Mesodermal cell (in vitro differentiated cells): ENCODE data around the gene PPP3CA.

Experiments used
- H3K27ac ChIP-seq: 2 replicates; pipeline ENCODE4 v1.7.0; 2013; ENCODE audit warnings: mild to moderate bottlenecking, low read depth, low read length, moderate library complexity; ENCODE audit not compliant: severe bottlenecking
- H3K36me3 ChIP-seq: 2 replicates; pipeline ENCODE4 v1.7.1; 2013; ENCODE audit warnings: mild to moderate bottlenecking, low read length, moderate library complexity; ENCODE audit not compliant: control insufficient read depth, insufficient read depth
- H3K4me1 ChIP-seq: one replicate; pipeline ENCODE4 v1.7.1; 2013; ENCODE audit warnings: mild to moderate bottlenecking, low read length; ENCODE audit not compliant: insufficient read depth, control insufficient read depth, poor library complexity, severe bottlenecking
- H3K4me3 ChIP-seq: 2 replicates; pipeline ENCODE4 v1.7.0; 2013; ENCODE audit warnings: low read length, control low read depth, mild to moderate bottlenecking; ENCODE audit not compliant: insufficient read depth, poor library complexity, severe bottlenecking; ENCODE audit errors: extremely low read depth
- H3K9me3 ChIP-seq: 2 replicates; pipeline ENCODE4 v1.7.1; 2013; ENCODE audit warnings: mild to moderate bottlenecking, low read length, moderate library complexity; ENCODE audit not compliant: control insufficient read depth
- WGBS, 2 experiments: methylation state at CpG; one replicate each; pipeline ENCODE4 v1.1.5; 2013; ENCODE audit warnings: missing lambda C conversion rate in 2 of 2; ENCODE audit not compliant: insufficient coverage in 2 of 2; 5-methylcytosine and 5-hydroxymethylcytosine counted together

The PPP3CA gene

DNA sequence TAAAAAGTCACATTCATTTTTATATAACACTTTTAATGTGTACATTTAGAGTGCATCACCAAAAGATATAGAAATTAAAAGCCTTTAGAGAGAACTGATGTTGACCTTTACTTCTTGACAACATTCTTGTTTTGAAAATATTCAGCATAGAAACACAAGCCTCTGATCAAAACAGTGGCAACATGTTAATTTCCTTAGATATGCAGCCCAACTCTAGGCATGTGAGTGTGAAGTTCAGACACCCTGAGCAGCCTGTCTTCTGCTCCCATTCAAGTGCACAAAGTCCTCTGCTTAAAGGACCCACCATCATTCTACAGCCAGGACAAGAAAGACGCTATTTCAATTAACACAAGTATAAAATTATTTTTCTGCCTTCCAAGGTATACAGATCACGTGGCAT is 60.0 kb downstream of the PPP3CA start:
- Histone ChIP-seq H3K4me1 (peaks cover 12% of the 10 kb centered on the region), H3K4me3 (no peak overlapping the region), H3K9me3 (no peaks in the 10 kb centered on the region), H3K36me3 (no peaks in the 10 kb centered on the region), H3K27ac (no peak overlapping the region)
- WGBS, 2 experiments, result no CpG with 5 or more reads among the region's 2 CpGs

GRCh38 chr4:101286663-101287062 is 60.7 kb downstream of the PPP3CA start:
- H3K4me1 ChIP-seq, result peaks cover 14% of the 10 kb centered on the region
- no peaks in the 10 kb centered on the region for H3K36me3 ChIP-seq
- no peak overlapping the region for H3K27ac ChIP-seq
- no CpG with 5 or more reads among the region's 1 CpG for WGBS, 2 experiments
- no peaks in the 10 kb centered on the region for H3K9me3 ChIP-seq
- no peak overlapping the region for H3K4me3 ChIP-seq

GRCh38 chr4:101285985-101286384 is 61.3 kb downstream of the PPP3CA start:
- H3K4me3 ChIP-seq, result no peak overlapping the region
- H3K9me3 ChIP-seq, result no peaks in the 10 kb centered on the region
- H3K27ac ChIP-seq, result no peak overlapping the region
- no peaks in the 10 kb centered on the region for H3K36me3 ChIP-seq
- peaks cover 14% of the 10 kb centered on the region for H3K4me1 ChIP-seq
- 100% methylated on average over 3 of the region's 4 CpGs; no CpG with 5 or more reads in 1 of the 2 experiments for WGBS, 2 experiments

DNA sequence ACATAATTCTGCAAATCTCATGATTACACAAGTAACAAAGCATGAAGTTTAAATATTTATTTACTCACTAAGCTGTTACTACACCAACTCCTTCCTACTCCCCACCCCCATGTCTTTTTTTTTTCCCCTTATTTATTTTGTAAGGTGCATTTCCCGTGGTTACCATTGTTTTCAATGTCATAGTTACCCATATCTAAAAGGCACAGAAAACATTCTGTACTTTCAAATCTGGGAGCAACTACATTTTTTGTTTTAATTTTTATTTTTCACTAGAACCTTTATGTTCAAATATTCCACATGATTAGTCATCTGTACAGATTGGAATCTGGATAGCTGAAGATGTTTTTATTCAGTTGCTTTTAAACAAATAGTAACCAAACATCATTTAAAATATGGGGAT is 62.8 kb downstream of the PPP3CA start:
- Histone ChIP-seq H3K27ac (no peak overlapping the region), H3K4me1 (peaks cover 14% of the 10 kb centered on the region), H3K36me3 (no peaks in the 10 kb centered on the region), H3K9me3 (no peaks in the 10 kb centered on the region), H3K4me3 (no peak overlapping the region)
- 80% methylated on average over 1 of the region's 1 CpG; no CpG with 5 or more reads in 1 of the 2 experiments for WGBS, 2 experiments

GRCh38 chr4:101283434-101283833 is 63.9 kb downstream of the PPP3CA start:
- WGBS, 2 experiments, result 100% methylated on average over 1 of the region's 2 CpGs; no CpG with 5 or more reads in 1 of the 2 experiments
- H3K36me3 ChIP-seq, result no peaks in the 10 kb centered on the region
- H3K4me3 ChIP-seq, result no peak overlapping the region
- H3K27ac ChIP-seq, result no peak overlapping the region
- H3K4me1 ChIP-seq, result peaks cover 18% of the 10 kb centered on the region
- no peaks in the 10 kb centered on the region for H3K9me3 ChIP-seq

DNA sequence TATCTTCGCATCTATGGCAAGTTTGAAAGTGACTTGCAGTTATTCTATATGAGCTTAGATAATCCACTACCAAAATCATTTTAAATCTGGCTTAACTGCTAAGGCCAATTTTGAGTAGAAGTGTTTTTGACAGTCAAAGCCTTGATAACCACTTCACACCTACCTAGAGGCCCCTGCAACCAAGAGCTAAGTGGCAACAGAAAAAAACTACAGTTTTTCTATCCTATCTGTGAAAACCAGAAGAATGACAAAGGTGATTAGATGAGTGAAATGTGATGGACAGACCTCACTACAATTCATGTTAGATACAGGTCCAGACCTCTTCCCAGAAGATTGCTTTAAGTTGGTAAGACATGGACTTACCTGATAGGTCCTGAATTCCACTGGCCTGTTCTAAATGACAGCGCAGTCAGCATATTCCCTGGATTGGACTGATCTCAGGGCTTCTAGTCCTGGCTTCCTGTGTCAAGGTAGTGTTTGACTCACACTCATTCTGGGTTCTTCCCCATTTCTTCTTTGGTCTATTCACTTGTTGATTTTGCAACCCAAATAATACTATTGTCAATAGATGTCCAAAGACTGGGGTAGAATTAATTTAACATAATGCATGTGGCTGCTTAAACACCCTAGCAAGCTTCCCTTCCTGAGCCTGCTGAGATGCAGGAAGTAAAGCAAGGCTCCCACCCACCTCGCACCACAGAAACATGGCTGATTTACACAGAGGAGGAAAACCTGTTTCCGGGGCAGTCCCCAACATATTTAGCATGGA is 65.1 kb downstream of the PPP3CA start:
- H3K9me3 ChIP-seq, result no peaks in the 10 kb centered on the region
- peaks cover 18% of the 10 kb centered on the region for H3K4me1 ChIP-seq
- H3K4me3 ChIP-seq, result no peak overlapping the region
- H3K27ac ChIP-seq, result no peak overlapping the region
- H3K36me3 ChIP-seq, result no peaks in the 10 kb centered on the region
- 40 to 74% methylated on average over 2 of the region's 4 CpGs for WGBS, 2 experiments

DNA sequence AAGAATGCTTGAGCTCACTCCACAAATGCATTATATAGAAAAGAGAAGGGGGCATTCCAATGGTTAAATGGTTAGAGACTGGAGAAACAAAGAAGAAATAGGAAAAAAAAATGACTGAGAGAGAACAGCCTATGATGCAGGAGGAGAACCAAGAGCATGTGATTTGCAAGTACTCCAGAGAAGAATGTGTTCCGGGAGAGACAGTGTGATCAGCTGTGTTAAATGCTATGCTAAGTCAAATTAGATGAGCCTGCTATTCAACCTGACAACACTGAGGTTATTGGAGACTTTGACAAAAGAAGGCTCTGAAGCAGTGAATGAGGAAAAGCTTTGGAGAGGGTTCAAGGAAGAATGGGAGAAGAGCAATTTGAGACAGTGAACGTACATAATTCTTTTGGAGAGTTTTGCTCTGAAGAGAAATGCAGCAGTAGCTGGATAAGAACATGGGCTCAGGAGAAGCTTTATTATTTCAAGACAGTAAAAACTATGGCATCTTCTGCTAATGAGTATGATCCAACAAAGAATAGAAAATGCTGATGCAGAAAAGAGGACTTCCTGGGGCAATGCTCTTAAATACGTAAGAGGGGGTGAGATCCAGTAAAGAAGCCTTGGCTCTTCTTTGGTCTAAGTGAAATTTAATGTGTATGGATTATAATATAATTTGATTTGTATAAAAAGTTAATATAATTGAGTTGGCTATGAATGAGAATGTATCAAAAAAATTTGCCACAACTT is 66.3 kb downstream of the PPP3CA start:
- Histone ChIP-seq H3K27ac (no peak overlapping the region), H3K9me3 (no peaks in the 10 kb centered on the region), H3K36me3 (no peaks in the 10 kb centered on the region), H3K4me3 (no peak overlapping the region), H3K4me1 (peaks cover 12% of the 10 kb centered on the region)
- WGBS, 2 experiments, result 79 to 85% methylated on average over 3 of the region's 3 CpGs

DNA sequence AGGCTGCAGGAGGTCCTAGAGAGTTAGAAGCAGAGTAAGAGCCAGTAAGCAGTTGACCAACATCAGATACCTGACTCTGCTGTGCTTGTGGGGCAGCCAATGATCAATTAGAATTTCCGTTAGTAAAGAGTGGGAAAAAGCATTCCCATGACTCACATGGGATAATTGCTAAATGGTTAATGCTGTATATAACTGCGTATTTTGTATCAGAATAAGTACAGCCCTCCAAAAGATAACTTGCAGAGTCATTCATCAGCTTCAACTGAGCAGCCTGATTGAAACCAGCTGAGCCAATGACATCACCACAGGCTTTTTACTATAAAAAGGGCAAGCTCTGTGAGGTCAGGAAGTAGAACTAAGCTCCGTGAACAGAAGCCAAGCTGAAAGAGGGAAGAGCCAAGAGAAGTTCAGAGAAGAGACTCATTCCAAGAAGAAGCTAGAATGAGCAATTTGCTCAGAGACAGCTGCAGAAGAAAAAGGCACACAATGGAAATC is 67.9 kb downstream of the PPP3CA start:
- 45 to 64% methylated on average over 1 to 2 of the region's 3 CpGs for WGBS, 2 experiments
- H3K4me3 ChIP-seq, result no peak overlapping the region
- no peaks in the 10 kb centered on the region for H3K36me3 ChIP-seq
- no peaks in the 10 kb centered on the region for H3K9me3 ChIP-seq
- peaks cover 6% of the 10 kb centered on the region for H3K4me1 ChIP-seq
- peak overlapping the region; percentile 47 for H3K27ac ChIP-seq

DNA sequence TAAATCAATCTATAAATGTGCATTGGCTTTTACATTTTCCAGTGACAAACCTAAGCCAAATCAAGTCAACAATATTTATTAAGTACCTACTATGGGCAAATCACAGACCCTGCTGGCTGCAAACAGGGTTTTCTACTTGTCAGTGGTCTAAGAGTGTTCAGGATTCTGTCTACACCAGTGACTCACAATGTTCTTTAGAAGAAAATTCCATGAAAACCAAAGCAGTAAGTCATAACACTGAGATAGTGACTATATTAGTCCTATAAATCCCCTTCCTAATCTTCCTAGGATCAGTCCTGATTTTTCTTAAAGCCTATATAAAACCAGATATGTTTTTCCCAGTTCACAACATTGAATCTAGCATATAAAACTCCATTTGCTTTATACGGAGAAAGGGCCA is 69.7 kb downstream of the PPP3CA start:
- Histone ChIP-seq H3K36me3 (no peaks in the 10 kb centered on the region), H3K27ac (no peak overlapping the region), H3K9me3 (no peaks in the 10 kb centered on the region), H3K4me1 (peaks cover 6% of the 10 kb centered on the region), H3K4me3 (no peak overlapping the region)
- WGBS, 2 experiments, result no CpG with 5 or more reads among the region's 1 CpG

- whole genome bisulfite sequencing, 2 experiments, result 100% methylated on average over 1 of the region's 3 CpGs
- H3K4me3 ChIP-seq, result no peak overlapping the region
- H3K36me3 ChIP-seq, result no peaks in the 10 kb centered on the region
- peaks cover 3% of the 10 kb centered on the region for H3K4me1 ChIP-seq
- no peaks in the 10 kb centered on the region for H3K9me3 ChIP-seq
- H3K27ac ChIP-seq, result no peak overlapping the region
These were observed 70.7 kb downstream of the PPP3CA start for GRCh38 chr4:101276661-101277060.
